ENCODE measurements around the gene STAT3.
"Not testable (repeated sequence)": the region's sequence is repeated elsewhere in the genome, so short reads cannot be mapped to it uniquely, and the experiment has no call there.

STAT3 gene

DNA sequence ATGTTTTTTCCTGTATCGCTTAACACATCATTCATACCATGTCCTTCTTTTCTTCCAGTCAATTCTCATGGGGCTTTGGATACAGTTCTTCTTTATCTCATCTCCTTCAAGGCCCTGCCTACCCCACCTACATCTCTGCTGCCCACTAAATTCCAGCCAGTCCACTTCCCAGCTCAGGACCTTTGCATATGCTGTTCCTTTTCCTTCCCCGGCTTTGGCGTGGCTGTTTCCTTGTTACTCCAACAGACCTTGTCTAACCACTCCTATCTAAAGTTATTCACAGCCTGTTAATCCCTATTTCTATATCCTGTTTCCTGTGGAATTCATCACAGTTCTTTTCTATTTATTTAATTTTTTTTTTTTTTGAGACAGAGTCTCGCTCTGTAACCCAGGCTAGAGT, 6.6 kb upstream of the STAT3 start:
- Histone ChIP-seq H3K79me1 (replicated peaks; ENCODE audit: low read length, poor library complexity, severe bottlenecking) (no peaks in the 10 kb centered on the region), H2BK15ac (ENCODE audit: low read depth, poor library complexity, severe bottlenecking) (no peak overlapping the region), H3K18ac (ENCODE audit: low read depth in 1 of 2, low read length in 2 of 2) (no peak overlapping the region), H2BK120ac (ENCODE audit: low read depth, low read length) (no peak overlapping the region), H4K8ac (ENCODE audit: low read length) (no peak overlapping the region), H3K9me3 (ENCODE audit: control insufficient read depth, low read length) (no peaks in the 10 kb centered on the region), H3K36me3 (ENCODE audit: control insufficient read depth in 1 of 2, insufficient read depth in 2 of 2, low read depth in 1 of 2, low read length in 2 of 2) (no peaks in the 10 kb centered on the region), H3K27me3 (ENCODE audit: control insufficient read depth in 1 of 2, insufficient read depth in 1 of 2, low read length in 2 of 2) (no peaks in the 10 kb centered on the region), H3K9ac (ENCODE audit: low read length) (no peak overlapping the region), H2AFZ (ENCODE audit: low read depth, low read length) (no peak overlapping the region), H2AK5ac (ENCODE audit: low read length, severe bottlenecking) (peak overlapping the region; percentile 38), H3K23ac (ENCODE audit: low read length in 2 of 2) (no peak overlapping the region), H2BK5ac (ENCODE audit: low read depth, low read length, poor library complexity, severe bottlenecking) (no peak overlapping the region), H3K4me1 (ENCODE audit: control insufficient read depth, insufficient read depth, low read depth, low read length) (no peaks in the 10 kb centered on the region), H3K14ac (ENCODE audit: low read length in 2 of 2) (no peak overlapping the region), H3K4me3 (ENCODE audit: insufficient read depth in 1 of 2, low read depth in 1 of 2, low read length in 2 of 2) (no peak overlapping the region), H3K4me2 (ENCODE audit: low read length, poor library complexity, severe bottlenecking) (no peak overlapping the region), H3K27ac (ENCODE audit: low read length, poor library complexity, severe bottlenecking) (no peak overlapping the region), H2BK12ac (ENCODE audit: low read length in 2 of 2) (no peak overlapping the region), H3K4ac (ENCODE audit: low read depth in 1 of 2, low read length in 2 of 2) (no peak overlapping the region), H4K91ac (ENCODE audit: low read length) (no peak overlapping the region)
- WGBS, result 100% methylated on average over 4 of the region's 4 CpGs
- DNase-seq, result no peak

DNA sequence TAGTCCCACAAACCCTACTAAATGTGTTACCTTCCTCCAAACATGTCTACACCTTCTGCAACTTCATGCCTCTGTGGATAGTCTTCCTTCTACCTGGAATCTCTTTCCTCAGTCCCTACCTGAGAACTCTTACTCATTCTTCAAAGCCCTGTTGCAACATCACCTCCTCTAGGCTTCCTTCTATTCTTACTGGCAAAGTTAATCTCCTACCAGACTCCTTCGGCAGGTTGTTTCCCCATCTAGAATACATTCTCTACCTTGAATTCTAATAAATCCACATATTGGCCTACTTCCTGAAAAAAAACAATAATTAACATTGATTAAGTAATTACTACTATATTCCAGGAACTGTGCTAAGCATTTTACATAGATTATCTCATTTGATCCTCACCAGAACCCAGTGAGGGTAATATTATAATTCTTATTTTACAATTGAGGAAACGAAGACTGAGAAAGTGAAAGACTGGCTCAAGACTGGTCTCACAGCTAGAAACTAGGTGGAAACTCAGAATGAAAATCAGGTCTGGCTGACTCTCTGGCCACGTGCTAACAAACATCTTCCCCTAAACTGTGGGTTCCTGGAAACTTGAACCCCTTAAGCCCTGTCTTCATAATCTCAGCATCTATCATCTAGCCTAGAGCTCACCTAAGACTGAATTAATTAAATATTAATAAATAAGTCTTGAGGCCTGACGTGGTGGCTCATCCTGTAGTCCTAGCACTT, 4.6 kb upstream of the STAT3 start:
- Histone ChIP-seq H4K8ac (ENCODE audit: low read length) (no peak overlapping the region), H4K91ac (ENCODE audit: low read length) (no peak overlapping the region), H2BK120ac (ENCODE audit: low read depth, low read length) (no peak overlapping the region), H2AK5ac (ENCODE audit: low read length, severe bottlenecking) (no peak overlapping the region), H3K4me1 (ENCODE audit: control insufficient read depth, insufficient read depth, low read depth, low read length) (peaks cover 4% of the 10 kb centered on the region), H3K4me2 (ENCODE audit: low read length, poor library complexity, severe bottlenecking) (no peak overlapping the region), H3K9ac (ENCODE audit: low read length) (no peak overlapping the region), H3K14ac (ENCODE audit: low read length in 2 of 2) (no peak overlapping the region), H3K4me3 (ENCODE audit: insufficient read depth in 1 of 2, low read depth in 1 of 2, low read length in 2 of 2) (no peak overlapping the region), H3K9me3 (ENCODE audit: control insufficient read depth, low read length) (no peaks in the 10 kb centered on the region), H3K4ac (ENCODE audit: low read depth in 1 of 2, low read length in 2 of 2) (no peak overlapping the region), H3K27me3 (ENCODE audit: control insufficient read depth in 1 of 2, insufficient read depth in 1 of 2, low read length in 2 of 2) (no peaks in the 10 kb centered on the region), H3K27ac (ENCODE audit: low read length, poor library complexity, severe bottlenecking) (no peak overlapping the region), H3K79me1 (replicated peaks; ENCODE audit: low read length, poor library complexity, severe bottlenecking) (no peaks in the 10 kb centered on the region), H3K18ac (ENCODE audit: low read depth in 1 of 2, low read length in 2 of 2) (no peak overlapping the region), H2BK15ac (ENCODE audit: low read depth, poor library complexity, severe bottlenecking) (no peak overlapping the region), H2BK5ac (ENCODE audit: low read depth, low read length, poor library complexity, severe bottlenecking) (no peak overlapping the region), H3K36me3 (ENCODE audit: control insufficient read depth in 1 of 2, insufficient read depth in 2 of 2, low read depth in 1 of 2, low read length in 2 of 2) (no peaks in the 10 kb centered on the region), H3K23ac (ENCODE audit: low read length in 2 of 2) (no peak overlapping the region), H2AFZ (ENCODE audit: low read depth, low read length) (no peak overlapping the region), H2BK12ac (ENCODE audit: low read length in 2 of 2) (no peak overlapping the region)
- no peak for DNase-seq
- WGBS, result 92% methylated on average over 3 of the region's 4 CpGs

DNA sequence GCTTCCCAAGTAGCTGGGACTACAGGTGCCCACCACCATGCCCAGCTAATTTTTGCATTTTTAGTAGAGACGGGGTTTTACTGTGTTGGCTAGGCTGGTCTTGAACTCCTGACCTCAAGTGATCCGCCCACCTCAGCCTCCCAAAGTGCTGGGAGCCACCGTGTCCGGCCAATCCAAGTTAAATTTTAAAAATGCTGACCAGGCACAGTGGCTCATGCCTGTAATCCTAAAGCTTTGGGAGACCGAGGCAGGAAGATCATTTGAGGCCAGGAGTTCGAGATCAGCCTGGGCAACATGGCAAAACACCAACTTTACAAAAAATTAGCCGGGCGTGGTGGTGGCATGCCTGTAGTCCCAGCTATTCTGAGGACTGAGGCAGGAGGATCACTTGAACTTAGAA, 3.2 kb upstream of the STAT3 start:
- H3K36me3 ChIP-seq (ENCODE audit: control insufficient read depth in 1 of 2, insufficient read depth in 2 of 2, low read depth in 1 of 2, low read length in 2 of 2); H3K79me1 ChIP-seq (replicated peaks; ENCODE audit: low read length, poor library complexity, severe bottlenecking); H3K4me3 ChIP-seq (ENCODE audit: insufficient read depth in 1 of 2, low read depth in 1 of 2, low read length in 2 of 2); H3K23ac ChIP-seq (ENCODE audit: low read length in 2 of 2); H2BK12ac ChIP-seq (ENCODE audit: low read length in 2 of 2); H4K91ac ChIP-seq (ENCODE audit: low read length); H2BK120ac ChIP-seq (ENCODE audit: low read depth, low read length); H2AK5ac ChIP-seq (ENCODE audit: low read length, severe bottlenecking); DNase-seq; H3K18ac ChIP-seq (ENCODE audit: low read depth in 1 of 2, low read length in 2 of 2); H3K4ac ChIP-seq (ENCODE audit: low read depth in 1 of 2, low read length in 2 of 2); H2BK5ac ChIP-seq (ENCODE audit: low read depth, low read length, poor library complexity, severe bottlenecking); H3K4me2 ChIP-seq (ENCODE audit: low read length, poor library complexity, severe bottlenecking); H3K9me3 ChIP-seq (ENCODE audit: control insufficient read depth, low read length); H3K9ac ChIP-seq (ENCODE audit: low read length); H3K14ac ChIP-seq (ENCODE audit: low read length in 2 of 2); H3K27ac ChIP-seq (ENCODE audit: low read length, poor library complexity, severe bottlenecking); H2AFZ ChIP-seq (ENCODE audit: low read depth, low read length); H4K8ac ChIP-seq (ENCODE audit: low read length); H3K27me3 ChIP-seq (ENCODE audit: control insufficient read depth in 1 of 2, insufficient read depth in 1 of 2, low read length in 2 of 2); H3K4me1 ChIP-seq (ENCODE audit: control insufficient read depth, insufficient read depth, low read depth, low read length): not testable (repeated sequence)
- peak overlapping the region; percentile 44 for H2BK15ac ChIP-seq (ENCODE audit: low read depth, poor library complexity, severe bottlenecking)
- 95% methylated on average over 7 of the region's 8 CpGs for WGBS

DNA sequence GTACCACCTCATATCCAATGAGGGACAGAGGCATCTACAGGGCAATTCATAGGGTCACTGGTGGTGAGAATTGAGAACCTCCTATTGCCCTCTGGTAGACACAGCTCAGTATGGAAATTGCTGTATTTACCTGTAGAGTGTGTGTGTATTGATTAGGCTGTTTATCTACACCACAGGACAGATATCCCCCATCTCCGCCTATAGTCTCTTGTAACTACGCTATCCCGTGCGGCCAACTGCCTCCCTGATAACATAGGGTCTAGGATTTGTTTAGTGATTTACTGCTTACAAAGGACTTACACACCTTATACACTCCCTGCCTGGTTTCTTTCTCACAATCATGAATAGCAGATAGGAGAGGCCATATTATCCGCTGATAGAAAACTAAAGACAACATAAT, 1.7 kb upstream of the STAT3 start:
- Histone ChIP-seq H3K27ac (ENCODE audit: low read length, poor library complexity, severe bottlenecking) (no peak overlapping the region), H3K9me3 (ENCODE audit: control insufficient read depth, low read length) (no peaks in the 10 kb centered on the region), H3K4ac (ENCODE audit: low read depth in 1 of 2, low read length in 2 of 2) (peak overlapping the region; percentile 70 to 76), H3K4me2 (ENCODE audit: low read length, poor library complexity, severe bottlenecking) (no peak overlapping the region), H3K4me3 (ENCODE audit: insufficient read depth in 1 of 2, low read depth in 1 of 2, low read length in 2 of 2) (no peak overlapping the region), H4K8ac (ENCODE audit: low read length) (no peak overlapping the region), H4K91ac (ENCODE audit: low read length) (no peak overlapping the region), H2AFZ (ENCODE audit: low read depth, low read length) (no peak overlapping the region), H3K23ac (ENCODE audit: low read length in 2 of 2) (no peak overlapping the region), H2BK120ac (ENCODE audit: low read depth, low read length) (no peak overlapping the region), H2AK5ac (ENCODE audit: low read length, severe bottlenecking) (peak overlapping the region; percentile 89), H3K4me1 (ENCODE audit: control insufficient read depth, insufficient read depth, low read depth, low read length) (peaks cover 6% of the 10 kb centered on the region), H2BK15ac (ENCODE audit: low read depth, poor library complexity, severe bottlenecking) (no peak overlapping the region), H3K14ac (ENCODE audit: low read length in 2 of 2) (no peak overlapping the region), H3K27me3 (ENCODE audit: control insufficient read depth in 1 of 2, insufficient read depth in 1 of 2, low read length in 2 of 2) (no peaks in the 10 kb centered on the region), H2BK5ac (ENCODE audit: low read depth, low read length, poor library complexity, severe bottlenecking) (peak overlapping the region; percentile 59), H3K79me1 (replicated peaks; ENCODE audit: low read length, poor library complexity, severe bottlenecking) (no peaks in the 10 kb centered on the region), H3K18ac (ENCODE audit: low read depth in 1 of 2, low read length in 2 of 2) (no peak overlapping the region), H2BK12ac (ENCODE audit: low read length in 2 of 2) (peak overlapping the region; percentile 80 to 93), H3K36me3 (ENCODE audit: control insufficient read depth in 1 of 2, insufficient read depth in 2 of 2, low read depth in 1 of 2, low read length in 2 of 2) (no peaks in the 10 kb centered on the region), H3K9ac (ENCODE audit: low read length) (peak overlapping the region; percentile 93)
- WGBS, result 94% methylated on average over 5 of the region's 5 CpGs
- DNase-seq, result no peak
